H1 (cell line): ENCODE measurements around the gene CPNE4. TPM values are rescaled to one million over a fixed set of nuclear protein-coding genes. Genes with fewer than 3 reads are reported as not detected.

Source experiments
- SIN3A ChIP-seq, 2 experiments: IDR thresholded peaks in 1 of 2; conservative IDR thresholded peaks in 1 of 2; 2 replicates each; pipeline ENCODE4 v1.6.1; 2011 to 2012; ENCODE audit warnings: low read length in 2 of 2, improper control_type of control experiment in 1 of 2, low read depth in 1 of 2, mild to moderate bottlenecking in 1 of 2
- SIX5 ChIP-seq: IDR thresholded peaks from 2 replicates; pipeline ENCODE4 v1.6.1; 2011; ENCODE audit warnings: mild to moderate bottlenecking, low read depth, low read length
- SP4 ChIP-seq: IDR thresholded peaks from 2 replicates; pipeline ENCODE4 v1.6.1; 2012; ENCODE audit warnings: low read length, inconsistent platforms
- TAF7 ChIP-seq: optimal IDR thresholded peaks from 2 replicates; pipeline ENCODE3; 2011; ENCODE audit warnings: low read depth, mild to moderate bottlenecking, inconsistent platforms, low read length, moderate library complexity, borderline replicate concordance
- TBP ChIP-seq: IDR thresholded peaks from 2 replicates; pipeline ENCODE4 v1.6.1; 2011; ENCODE audit warnings: low read depth, low read length, improper control_type of control experiment
- polyA plus RNA-seq, 7 experiments: library from polyadenylated mRNA; depleted of rRNA in 3 of 7; stranded (reverse) in 5 of 7; unstranded in 2 of 7; fragments of >200 nt in 5 of 7; fragments of 200-250 nt in 2 of 7; gene quantifications; 1 replicate in 5 of 7; 2 replicates in 1 of 7; 4 replicates in 1 of 7; pipeline versions ENCODE4 v1.2.1 to v1.2.3, GENCODE V29; 2011 to 2013; ENCODE audit warnings: missing spikeins in 2 of 7, mixed read lengths in 2 of 7
- total RNA-seq: library from RNA; stranded (reverse); fragmentation: NEBNext Ultra II Directional; extraction: Animal tissue kit (Norgen Biotek cat#: 25700); gene quantifications from 2 replicates; pipeline ENCODE4 v1.2.1, GENCODE V29; 2021

The CPNE4 gene
- total and polyA plus RNA-seq, 2 of the 8 experiments (the other 6 are each of a cell fraction or from before 2014, with no cell fraction given), result 0.82 to 3.8 TPM

DNA sequence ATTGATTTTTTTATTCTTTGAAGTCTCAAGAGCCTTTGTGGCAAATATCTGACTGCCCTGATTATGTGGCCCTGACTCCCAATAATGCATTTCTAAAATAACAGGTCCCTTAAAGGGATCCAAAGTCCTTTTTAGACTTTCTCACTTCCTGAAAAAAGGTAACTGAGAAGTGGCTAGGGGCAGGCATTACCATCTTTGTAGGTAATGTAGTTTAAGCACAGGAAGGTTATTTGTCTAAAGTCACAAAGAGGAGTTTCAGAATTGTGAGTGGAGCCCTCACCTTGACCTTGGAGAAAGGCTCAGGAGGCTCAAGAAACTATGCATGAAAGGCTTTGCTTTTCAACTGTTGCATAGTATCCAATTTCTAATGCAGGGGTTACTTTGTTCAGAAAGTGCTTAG lies 389.2 kb downstream of the CPNE4 start (continued):
- TF ChIP-seq SIX5 (no peak), TBP (no peak), SIN3A (conservative IDR thresholded peaks at IDR 0.05 in 1 of 2, IDR thresholded peaks at IDR 0.05 in 1 of 2; ENCODE audit: low read depth in 1 of 2, low read length in 2 of 2) (no peak), TAF7 (no peak), SP4 (no peak)
